Measurements from ENCODE around the gene IGSF5. TPM values are rescaled to one million over a fixed set of nuclear protein-coding genes. Genes with fewer than 3 reads are reported as not detected.

Gene IGSF5
- total and polyA plus RNA-seq, 3 donors from 2014 or later, result 0.39 to 1.6 (median 0.62) TPM

GRCh38 chr21:39851002-39851618, 106.1 kb downstream of the IGSF5 start:
- Histone ChIP-seq H3K36me3 (ENCODE audit: low read depth, missing control alignments) (no peaks in the 10 kb centered on the region), H3K27me3 (no peaks in the 10 kb centered on the region), H3K27ac (no peak overlapping the region), H3K4me3 (no peak overlapping the region), H3K9me3 (no peaks in the 10 kb centered on the region), H3K4me1 (no peaks in the 10 kb centered on the region)
- no peak for DNase-seq
- intact Hi-C loops (cut with DNase I; ENCODE audit: low total_unique reads), result no loop called here
- 85 to 88% methylated on average over 7 of the region's 7 CpGs for WGBS, 2 donors
- TF ChIP-seq, protein P1, sequence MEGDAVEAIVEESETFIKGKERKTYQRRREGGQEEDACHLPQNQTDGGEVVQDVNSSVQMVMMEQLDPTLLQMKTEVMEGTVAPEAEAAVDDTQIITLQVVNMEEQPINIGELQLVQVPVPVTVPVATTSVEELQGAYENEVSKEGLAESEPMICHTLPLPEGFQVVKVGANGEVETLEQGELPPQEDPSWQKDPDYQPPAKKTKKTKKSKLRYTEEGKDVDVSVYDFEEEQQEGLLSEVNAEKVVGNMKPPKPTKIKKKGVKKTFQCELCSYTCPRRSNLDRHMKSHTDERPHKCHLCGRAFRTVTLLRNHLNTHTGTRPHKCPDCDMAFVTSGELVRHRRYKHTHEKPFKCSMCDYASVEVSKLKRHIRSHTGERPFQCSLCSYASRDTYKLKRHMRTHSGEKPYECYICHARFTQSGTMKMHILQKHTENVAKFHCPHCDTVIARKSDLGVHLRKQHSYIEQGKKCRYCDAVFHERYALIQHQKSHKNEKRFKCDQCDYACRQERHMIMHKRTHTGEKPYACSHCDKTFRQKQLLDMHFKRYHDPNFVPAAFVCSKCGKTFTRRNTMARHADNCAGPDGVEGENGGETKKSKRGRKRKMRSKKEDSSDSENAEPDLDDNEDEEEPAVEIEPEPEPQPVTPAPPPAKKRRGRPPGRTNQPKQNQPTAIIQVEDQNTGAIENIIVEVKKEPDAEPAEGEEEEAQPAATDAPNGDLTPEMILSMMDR (IDR thresholded peaks at IDR 0.05), result no peak
- TF ChIP-seq POLR2A (IDR thresholded peaks at IDR 0.05), result no peak

Other genes starting within 250 kb of the IGSF5 start
- gene B3GALT5, start 132.2 kb upstream of the IGSF5 start, total RNA-seq, result 1 to 10 TPM; 2.7 to 2.8 TPM
- gene B3GALT5, start 132.2 kb upstream of the IGSF5 start, polyA plus RNA-seq (ENCODE audit: insufficient read depth, low read depth, low replicate concordance), result 1.0 TPM
- gene PCP4, start 122.3 kb downstream of the IGSF5 start, total RNA-seq, result under 1 TPM; 0.74 to 0.94 TPM
- gene PCP4, start 122.3 kb downstream of the IGSF5 start, polyA plus RNA-seq (ENCODE audit: insufficient read depth, low read depth, low replicate concordance), result 15.4 TPM